ENCODE data around the gene ZNF519.
"Not testable (repeated sequence)": the region's sequence is repeated elsewhere in the genome, so short reads cannot be mapped to it uniquely, and the experiment has no call there.

The ZNF519 gene

DNA sequence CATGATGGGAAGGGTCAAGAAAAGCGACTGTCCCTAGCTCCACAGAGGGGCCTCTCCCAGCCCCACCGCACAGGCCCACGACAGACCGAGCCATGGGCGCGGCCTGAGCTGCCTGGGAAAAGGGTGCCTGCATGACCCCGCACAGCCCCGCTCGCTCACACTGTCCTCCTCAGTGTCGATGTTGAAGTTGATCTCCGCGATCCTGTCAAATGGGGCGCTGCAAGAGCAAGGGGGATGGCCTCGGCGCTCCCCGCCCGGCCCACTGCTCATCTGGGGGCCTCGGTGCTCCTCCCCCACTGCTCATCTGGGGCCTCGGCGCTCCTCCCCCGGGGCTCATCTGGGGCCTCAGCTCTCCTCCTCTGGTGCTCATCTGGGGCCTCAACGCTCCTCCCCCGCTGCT is 14.5 kb upstream of the ZNF519 start:
- not testable (repeated sequence) for DNase-seq

GRCh38 chr18:14145581-14146338 is 13.5 kb upstream of the ZNF519 start:
- DNase-seq, result not testable (repeated sequence)

DNA sequence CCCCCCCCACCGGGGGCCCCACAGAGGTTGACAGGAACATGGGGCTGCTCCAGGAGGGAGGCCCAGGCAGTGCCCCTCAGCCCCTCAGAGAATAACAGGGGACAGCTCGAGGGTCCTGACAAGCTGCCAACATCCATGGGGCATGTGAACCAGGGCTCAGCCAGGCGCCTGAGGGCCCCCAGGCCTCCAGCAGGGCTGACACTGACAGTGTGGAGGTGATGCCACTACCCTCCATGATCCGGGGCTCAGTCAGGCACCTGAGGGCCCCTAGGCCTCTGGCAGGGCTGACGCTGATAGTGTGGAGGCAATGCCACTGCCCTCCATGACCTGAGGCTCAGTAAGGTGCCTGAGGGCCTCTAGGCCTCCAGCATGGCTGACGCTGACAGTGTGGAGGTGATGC is 12.8 kb upstream of the ZNF519 start:
- DNase-seq, result not testable (repeated sequence)

DNA sequence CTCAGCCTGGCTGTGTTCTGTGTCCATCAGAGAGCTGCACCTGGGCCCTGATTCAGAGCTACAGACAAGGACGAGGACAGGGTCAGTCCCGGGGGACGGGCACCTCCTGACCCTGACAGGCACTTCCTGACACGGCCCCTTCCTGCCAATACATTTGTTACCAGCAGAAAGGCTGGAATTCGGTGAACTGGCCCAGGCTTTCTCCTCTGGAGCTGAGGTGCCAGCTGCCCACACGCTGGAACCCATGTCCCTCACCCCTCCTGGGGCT is 12.3 kb upstream of the ZNF519 start:
- DNase-seq, result no peak

- not testable (repeated sequence) for DNase-seq
Measured at GRCh38 chr18:14143871-14144627, 11.8 kb upstream of the ZNF519 start.

- DNase-seq, result not testable (repeated sequence)
Measured at GRCh38 chr18:14143396-14143795, 11.2 kb upstream of the ZNF519 start.

GRCh38 chr18:14142177-14142576 is 9.9 kb upstream of the ZNF519 start:
- not testable (repeated sequence) for DNase-seq

DNA sequence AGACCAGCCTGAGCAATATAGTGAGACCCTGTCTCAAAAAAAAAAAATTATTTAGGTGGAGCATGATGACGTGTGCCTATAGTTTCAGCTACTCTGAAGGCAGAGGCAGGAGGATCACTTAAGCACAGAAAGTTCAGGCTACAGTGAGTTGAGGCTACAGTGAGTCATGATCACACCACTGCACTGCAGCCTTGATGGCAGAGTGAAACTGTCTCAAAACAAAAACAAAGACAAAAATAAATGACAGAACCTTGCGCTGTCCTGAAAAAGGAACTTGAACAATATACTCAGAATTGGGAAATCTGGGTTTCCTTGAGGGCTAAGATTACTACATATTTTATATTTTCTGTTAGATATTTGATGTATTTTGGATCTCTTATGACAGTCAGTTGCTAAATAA is 7.3 kb upstream of the ZNF519 start:
- not testable (repeated sequence) for DNase-seq

DNA sequence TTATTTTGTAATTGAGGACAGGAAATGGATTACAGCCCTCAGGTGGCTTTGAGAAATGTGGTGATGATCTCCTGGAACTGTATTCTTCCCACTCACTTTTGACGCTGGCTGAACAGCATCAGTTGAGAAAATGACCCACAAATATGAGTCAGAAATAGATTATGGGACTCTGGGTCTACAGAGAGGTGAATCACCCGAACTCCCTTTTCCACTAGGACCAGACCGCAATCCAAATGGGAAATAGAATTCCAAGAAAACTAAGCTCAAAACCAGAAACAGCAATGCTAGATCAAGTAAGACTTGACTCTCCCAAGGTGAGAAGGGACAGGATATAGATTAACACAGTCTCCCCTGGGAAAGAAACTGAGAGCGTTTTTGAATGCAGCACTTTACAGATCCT is 5.7 kb upstream of the ZNF519 start:
- not testable (repeated sequence) for DNase-seq

- not testable (repeated sequence) for DNase-seq
Measured at GRCh38 chr18:14131696-14132270, 452 bp downstream of the ZNF519 start.

- DNase-seq, result not testable (repeated sequence)
Measured at GRCh38 chr18:14130804-14131203, 1.4 kb downstream of the ZNF519 start.

DNA sequence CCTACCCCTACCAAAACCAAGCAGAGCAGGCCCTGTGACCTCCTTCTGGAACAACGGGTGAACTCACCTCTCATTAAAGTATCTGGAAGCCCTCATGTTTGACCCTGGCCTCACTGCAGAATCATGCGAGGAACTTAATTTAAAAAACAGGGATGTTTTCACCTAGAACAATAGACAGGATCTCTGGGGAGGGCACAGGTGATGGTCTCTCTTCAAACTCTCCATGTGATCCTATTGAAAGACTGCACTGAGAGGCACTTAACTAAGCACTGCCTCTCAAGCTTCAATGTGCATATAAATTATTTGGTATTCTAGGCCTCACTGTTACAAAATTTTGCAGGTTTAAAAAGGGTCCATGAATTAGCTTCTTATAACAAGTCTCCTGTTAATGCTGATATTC is 7.5 kb downstream of the ZNF519 start:
- DNase-seq, result no peak

- no peak for DNase-seq
Measured at GRCh38 chr18:14122097-14122496, 10.1 kb downstream of the ZNF519 start.

DNA sequence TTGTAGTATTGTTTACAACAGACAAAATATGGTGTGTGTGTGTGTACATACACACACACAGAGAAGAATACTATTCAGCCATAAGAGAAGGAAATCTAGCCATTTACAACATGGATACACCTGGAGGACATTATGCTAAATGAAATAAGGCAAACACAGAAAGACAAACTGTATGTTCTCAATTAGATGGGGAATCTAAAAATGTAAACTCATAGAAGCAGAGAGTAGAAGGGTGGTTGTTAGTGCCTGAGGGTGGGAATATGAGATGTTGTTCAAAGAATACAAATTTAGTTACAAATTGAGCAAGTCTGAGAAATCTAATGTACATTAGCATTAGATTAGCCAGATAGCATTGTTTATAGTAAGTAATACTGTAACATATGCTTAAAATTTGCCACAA is 11.3 kb downstream of the ZNF519 start:
- DNase-seq, result no peak

DNA sequence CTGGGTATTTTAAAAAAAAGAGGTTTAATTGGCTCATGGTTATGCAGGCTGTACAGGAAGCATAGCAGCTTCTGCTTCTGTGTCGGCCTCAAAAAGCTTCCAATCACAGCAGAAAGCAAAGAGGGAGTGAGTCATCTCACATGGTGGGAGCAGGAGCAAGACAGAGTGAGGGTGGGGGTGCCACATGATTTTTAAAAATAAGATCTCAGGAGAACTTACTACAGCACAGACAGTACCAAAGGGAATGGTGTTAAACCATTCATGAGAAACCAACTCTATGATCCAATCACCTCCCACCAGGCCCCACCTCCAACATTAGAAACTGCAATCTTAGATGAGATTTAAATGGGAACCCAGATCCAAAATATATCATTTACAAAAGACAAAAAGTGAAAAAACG is 14.6 kb downstream of the ZNF519 start:
- no peak for DNase-seq

GRCh38 chr18:14106906-14107305 is 25.3 kb downstream of the ZNF519 start:
- DNase-seq, result no peak

DNA sequence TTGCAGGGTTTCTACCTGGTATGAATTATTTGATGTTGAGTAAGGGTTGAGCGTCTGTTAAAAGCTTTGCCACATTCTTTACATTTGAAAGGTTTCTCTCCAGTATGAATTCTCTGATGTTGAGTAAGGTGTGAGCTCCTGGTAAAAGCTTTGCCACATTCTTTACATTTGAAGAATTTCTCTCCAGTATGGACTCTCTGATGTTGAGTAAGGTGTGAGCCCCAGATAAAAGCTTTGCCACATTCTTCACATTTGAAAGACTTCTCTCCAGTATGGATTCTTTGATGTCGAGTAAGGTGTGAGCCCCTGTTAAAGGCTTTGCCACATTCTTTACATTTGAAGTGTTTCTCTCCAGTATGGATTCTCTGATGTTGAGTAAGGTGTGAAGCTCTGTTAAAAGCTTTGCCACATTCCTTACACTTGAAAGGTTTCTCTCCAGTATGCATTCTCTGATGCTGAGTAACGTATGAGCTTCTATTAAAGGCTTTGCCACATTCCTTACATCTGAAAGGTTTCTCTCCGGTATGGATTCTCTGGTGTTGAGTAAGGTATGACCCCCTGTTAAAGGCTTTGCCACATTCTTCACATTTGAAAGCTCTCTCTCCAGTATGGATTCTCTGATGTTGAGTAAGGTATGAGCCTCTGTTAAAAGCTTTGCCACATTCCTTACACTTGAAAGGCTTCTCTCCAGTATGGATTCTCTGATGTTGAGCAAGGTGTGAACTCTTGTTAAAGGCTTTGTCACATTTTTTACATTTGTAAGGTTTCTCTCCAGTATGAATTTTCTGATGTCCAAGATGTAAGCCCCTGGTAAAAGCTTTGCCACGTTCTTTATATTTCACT is 27.1 kb downstream of the ZNF519 start:
- no peak for DNase-seq

DNA sequence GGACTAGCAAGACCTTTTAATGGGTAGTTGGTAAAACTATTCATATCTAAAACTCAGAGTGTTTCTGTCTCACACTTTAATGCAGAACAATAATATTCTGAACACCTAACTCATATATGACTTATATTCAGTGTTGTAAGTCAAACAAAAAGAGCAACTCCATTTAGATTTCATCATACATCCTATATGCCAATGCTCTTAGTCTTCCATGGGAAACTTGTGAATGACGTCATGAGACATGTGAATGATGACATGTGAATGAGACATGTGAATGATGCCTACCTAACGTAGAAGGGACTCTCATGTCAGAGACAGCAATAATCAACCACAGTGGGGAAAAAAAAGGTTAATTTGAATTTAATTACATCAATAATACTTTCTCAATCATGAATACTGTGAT is 28.0 kb downstream of the ZNF519 start:
- no peak for DNase-seq

DNA sequence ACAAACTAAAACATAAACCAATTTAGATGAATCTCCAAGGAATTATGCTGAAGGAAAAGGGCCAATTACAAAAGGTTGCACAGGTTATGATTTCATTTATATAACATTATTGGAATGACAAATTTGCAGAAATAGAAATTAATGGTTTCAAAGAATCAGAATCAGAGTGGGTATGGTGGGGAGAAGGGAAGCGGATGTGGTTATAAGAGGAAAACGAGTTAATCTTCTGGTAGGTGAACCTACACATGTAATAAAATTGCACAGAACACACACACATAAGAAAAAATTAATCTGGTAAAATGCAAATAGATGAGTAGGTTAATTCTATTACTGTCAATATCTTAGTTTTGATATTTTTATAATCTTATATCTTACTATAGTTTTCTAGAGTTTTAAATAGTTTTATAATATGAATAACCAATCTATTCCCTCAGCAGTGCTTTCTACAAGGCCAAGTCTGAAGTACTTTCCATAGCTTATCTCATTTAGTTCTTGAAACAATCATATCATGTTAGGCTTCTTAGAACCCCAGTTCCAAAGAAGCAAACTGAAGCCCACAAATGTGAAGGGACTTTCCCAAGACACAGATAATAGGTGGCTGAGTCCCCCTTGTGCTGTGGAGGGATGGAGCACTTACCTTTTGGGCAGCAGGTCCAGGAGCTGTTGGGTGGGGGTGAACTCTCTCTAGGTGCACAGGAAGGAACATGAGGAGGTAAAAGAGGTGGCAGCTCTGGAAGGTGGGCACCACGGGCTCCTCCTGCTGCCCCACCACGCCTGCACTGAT is 31.5 kb downstream of the ZNF519 start:
- no peak for DNase-seq

DNA sequence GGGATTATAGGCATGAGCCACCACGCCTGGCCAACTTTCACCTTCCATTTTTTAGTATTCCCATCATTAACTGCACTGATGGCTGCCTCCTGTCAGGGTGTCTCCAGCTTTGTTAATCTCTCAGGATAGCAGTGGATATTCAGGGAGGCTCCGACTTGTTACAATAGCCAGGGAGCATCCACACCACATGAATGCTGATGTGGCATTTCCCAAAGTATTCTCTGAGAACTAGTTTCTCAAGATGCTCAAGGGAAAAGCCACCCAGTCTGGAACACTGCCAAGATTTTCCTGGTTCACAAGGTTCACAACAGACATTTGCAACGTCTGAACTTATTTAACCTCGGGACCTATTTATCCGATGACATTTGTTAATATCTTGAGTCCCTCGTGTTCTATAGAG is 33.8 kb downstream of the ZNF519 start:
- no peak for DNase-seq

DNA sequence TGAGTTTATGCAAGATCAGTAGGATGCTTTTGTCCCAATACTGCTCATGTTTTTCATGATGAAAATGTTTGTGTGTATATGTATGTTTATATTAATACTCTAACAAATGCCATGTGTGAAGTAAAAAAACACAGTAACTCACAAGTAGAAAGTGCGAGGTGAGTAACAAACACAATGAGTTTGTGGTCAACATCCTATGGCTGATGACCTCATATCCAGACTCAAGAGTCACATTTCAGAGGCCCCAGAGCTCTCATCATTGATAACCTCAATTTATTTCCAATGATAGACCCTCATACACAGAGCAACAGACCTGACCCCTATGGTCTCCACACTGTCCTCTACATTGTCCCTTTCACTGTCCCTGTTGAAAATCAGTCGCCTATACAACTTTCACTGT is 34.5 kb downstream of the ZNF519 start:
- no peak for DNase-seq

GRCh38 chr18:14093307-14093915 is 38.8 kb downstream of the ZNF519 start:
- DNase-seq, result no peak
